ENCODE data around the gene DDHD1.
"Not testable (repeated sequence)": the region's sequence is repeated elsewhere in the genome, so short reads cannot be mapped to it uniquely, and the experiment has no call there.

Gene DDHD1

GRCh38 chr14:53124786-53125185 lies 28.3 kb downstream of the DDHD1 start:
- no peaks in the 10 kb centered on the region for H3K27me3 ChIP-seq (replicated peaks; ENCODE audit: control insufficient read depth, insufficient read depth, low read length)
- no peak for DNase-seq (ENCODE audit: extremely low read depth, insufficient read length)
- TF ChIP-seq, protein P1, sequence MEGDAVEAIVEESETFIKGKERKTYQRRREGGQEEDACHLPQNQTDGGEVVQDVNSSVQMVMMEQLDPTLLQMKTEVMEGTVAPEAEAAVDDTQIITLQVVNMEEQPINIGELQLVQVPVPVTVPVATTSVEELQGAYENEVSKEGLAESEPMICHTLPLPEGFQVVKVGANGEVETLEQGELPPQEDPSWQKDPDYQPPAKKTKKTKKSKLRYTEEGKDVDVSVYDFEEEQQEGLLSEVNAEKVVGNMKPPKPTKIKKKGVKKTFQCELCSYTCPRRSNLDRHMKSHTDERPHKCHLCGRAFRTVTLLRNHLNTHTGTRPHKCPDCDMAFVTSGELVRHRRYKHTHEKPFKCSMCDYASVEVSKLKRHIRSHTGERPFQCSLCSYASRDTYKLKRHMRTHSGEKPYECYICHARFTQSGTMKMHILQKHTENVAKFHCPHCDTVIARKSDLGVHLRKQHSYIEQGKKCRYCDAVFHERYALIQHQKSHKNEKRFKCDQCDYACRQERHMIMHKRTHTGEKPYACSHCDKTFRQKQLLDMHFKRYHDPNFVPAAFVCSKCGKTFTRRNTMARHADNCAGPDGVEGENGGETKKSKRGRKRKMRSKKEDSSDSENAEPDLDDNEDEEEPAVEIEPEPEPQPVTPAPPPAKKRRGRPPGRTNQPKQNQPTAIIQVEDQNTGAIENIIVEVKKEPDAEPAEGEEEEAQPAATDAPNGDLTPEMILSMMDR (IDR thresholded peaks at IDR 0.05; ENCODE audit: insufficient read depth, low read length, poor library complexity, severe bottlenecking), result no peak
- H3K4me3 ChIP-seq (replicated peaks; ENCODE audit: low read depth, low read length), result no peak overlapping the region
- no peaks in the 10 kb centered on the region; the same call in 1 of the 2 replicates for H3K36me3 ChIP-seq (ENCODE audit: control insufficient read depth, insufficient read depth, low read length)

DNA sequence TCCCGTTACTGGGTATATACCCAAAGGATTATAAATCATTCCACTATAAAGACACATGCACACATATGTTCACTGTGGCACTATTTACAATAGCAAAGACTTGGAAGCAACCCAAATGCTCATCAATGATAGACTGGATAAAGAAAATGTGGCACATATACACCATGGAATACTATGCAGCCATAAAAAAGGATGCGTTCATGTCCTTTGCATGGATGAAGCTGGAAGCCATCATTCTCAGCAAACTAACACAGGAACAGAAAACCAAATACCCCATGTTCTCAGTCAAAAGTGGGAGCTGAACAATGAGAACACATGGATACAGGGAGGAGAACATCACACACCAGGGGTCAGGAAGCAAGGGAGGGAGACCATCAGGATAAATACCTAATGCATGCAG lies 31.7 kb downstream of the DDHD1 start:
- H3K36me3 ChIP-seq (ENCODE audit: control insufficient read depth, insufficient read depth, low read length); H3K27me3 ChIP-seq (replicated peaks; ENCODE audit: control insufficient read depth, insufficient read depth, low read length); DNase-seq (ENCODE audit: extremely low read depth, insufficient read length); H3K4me3 ChIP-seq (replicated peaks; ENCODE audit: low read depth, low read length): not testable (repeated sequence)

DNA sequence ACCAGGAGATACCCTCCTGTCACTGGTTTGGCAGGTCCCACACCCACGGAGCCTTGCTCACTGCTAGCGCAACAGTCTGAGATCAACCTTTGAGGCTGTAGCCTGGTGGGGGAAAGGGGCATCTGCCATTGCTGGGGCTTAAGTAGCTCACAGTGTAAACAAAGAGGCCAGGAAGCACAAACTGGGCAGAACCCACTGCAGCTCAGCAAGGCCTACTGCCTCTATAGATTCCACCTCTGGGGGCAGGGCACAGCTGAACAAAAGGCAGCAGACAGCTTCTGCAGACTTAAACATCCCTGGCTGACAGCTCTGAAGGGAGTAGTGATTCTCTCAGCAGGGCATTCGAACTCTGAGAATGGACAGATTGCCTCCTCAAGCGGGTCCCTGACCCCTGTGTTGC lies 35.6 kb downstream of the DDHD1 start:
- H3K27me3 ChIP-seq (replicated peaks; ENCODE audit: control insufficient read depth, insufficient read depth, low read length); DNase-seq (ENCODE audit: extremely low read depth, insufficient read length); H3K36me3 ChIP-seq (ENCODE audit: control insufficient read depth, insufficient read depth, low read length); H3K4me3 ChIP-seq (replicated peaks; ENCODE audit: low read depth, low read length): not testable (repeated sequence)

- DNase-seq (ENCODE audit: extremely low read depth, insufficient read length), result no peak
- no peaks in the 10 kb centered on the region for H3K27me3 ChIP-seq (replicated peaks; ENCODE audit: control insufficient read depth, insufficient read depth, low read length)
- H3K4me3 ChIP-seq (replicated peaks; ENCODE audit: low read depth, low read length), result no peak overlapping the region
- TF ChIP-seq, protein P1 (IDR thresholded peaks at IDR 0.05; ENCODE audit: insufficient read depth, low read length, poor library complexity, severe bottlenecking), result no peak
- H3K36me3 ChIP-seq (ENCODE audit: control insufficient read depth, insufficient read depth, low read length), result no peaks in the 10 kb centered on the region; the same call in 1 of the 2 replicates
These were observed 39.1 kb downstream of the DDHD1 start for GRCh38 chr14:53113989-53114388.

- TF ChIP-seq, protein P1 (IDR thresholded peaks at IDR 0.05; ENCODE audit: insufficient read depth, low read length, poor library complexity, severe bottlenecking), result no peak
- no peak for DNase-seq (ENCODE audit: extremely low read depth, insufficient read length)
- Histone ChIP-seq H3K27me3 (replicated peaks; ENCODE audit: control insufficient read depth, insufficient read depth, low read length) (no peaks in the 10 kb centered on the region), H3K36me3 (ENCODE audit: control insufficient read depth, insufficient read depth, low read length) (no peaks in the 10 kb centered on the region; the same call in 1 of the 2 replicates), H3K4me3 (replicated peaks; ENCODE audit: low read depth, low read length) (peak overlapping the region; percentile 54)
These were observed 43.0 kb downstream of the DDHD1 start for GRCh38 chr14:53110096-53110495.

DNA sequence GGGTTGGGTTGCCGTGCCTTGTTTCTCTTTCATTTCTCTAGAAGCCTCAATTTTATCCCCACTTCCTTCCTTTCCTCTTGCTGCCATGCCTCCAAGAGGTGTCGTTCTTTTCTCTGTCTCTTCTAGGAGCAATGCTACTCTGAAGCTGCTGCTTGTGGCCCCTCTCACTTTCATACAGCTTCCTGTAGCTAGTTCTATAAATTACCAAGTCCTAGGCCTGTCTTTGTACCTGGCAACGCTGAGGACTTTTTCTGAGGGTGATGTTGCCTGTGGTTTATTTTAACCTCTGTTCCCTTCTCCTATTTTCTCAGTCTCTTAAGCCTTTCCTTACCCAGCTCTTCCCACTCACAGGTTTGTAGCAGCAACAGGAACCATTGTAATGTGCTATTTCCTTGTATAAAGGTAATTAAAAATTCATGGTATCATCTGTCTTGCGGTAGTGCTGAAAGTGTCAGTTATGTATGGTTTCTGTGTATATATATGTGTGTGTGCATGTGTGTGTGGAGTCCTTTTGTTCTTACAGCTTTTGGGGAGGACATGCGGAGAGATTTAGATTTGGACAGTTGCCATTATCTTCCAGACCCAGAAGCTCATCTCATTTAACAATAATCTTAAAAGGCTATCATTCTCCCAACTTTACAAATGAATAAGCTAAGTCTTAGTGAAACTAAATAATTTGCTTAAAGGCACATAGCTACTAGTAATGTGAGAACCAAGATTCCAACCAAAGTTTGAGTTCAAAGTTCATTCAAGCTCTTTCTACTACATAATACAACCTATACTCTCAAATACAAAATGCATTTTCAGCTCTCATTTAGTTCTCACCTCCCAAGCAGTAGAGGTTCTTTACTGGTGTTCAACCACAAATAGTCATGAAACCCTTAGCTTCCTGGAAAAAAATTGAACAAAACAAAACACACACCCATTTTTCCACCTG lies 43.8 kb downstream of the DDHD1 start:
- TF ChIP-seq, protein P1 (IDR thresholded peaks at IDR 0.05; ENCODE audit: insufficient read depth, low read length, poor library complexity, severe bottlenecking), result no peak
- Histone ChIP-seq H3K27me3 (replicated peaks; ENCODE audit: control insufficient read depth, insufficient read depth, low read length) (no peaks in the 10 kb centered on the region), H3K4me3 (replicated peaks; ENCODE audit: low read depth, low read length) (peak overlapping the region; percentile 54), H3K36me3 (ENCODE audit: control insufficient read depth, insufficient read depth, low read length) (no peaks in the 10 kb centered on the region; the same call in 1 of the 2 replicates)
- DNase-seq (ENCODE audit: extremely low read depth, insufficient read length), result peak; percentile 67

Data from GM06990 (cell line).